IPS-NIHi7 (cell line): ENCODE data around the gene UNC13C.
"Not testable (repeated sequence)": the region's sequence is repeated elsewhere in the genome, so short reads cannot be mapped to it uniquely, and the experiment has no call there.

Source experiments
- DNase-seq: peaks from one replicate; pipeline ENCODE4 v3.0.0; 2012; ENCODE audit warnings: mixed read lengths; ENCODE audit errors: extremely low spot score

UNC13C gene

DNA sequence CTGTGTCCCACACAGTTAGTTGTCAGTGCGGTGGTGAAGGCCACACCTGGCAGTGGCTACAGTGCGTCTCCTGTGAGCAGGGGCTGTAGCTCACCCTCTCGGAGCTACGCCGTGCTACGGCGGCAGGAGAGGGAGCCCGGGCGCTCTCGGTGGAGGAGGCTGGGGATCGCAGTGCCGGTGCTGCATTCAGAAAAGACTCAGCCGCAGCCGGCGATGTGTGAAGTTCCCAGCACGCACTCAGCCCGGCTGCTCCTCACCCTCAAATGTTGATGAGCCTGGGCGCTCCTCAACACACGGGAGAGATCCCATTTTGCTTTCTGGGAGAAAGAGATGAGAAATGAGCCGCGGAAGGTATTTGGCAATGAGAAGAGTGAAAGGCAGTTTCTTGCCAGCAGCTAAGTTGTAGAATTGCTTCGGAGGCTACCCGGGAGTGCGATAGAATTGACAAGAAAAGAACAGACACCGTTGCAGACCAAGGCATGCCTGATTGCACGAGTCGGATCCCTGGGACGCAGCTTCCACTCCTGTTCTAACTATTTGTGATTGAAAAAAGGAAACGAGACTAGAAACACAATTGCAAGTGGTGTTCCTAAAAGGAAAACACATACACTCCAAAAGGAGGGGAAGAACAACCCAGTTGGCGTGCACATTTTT lies at the start of gene UNC13C:
Gene UNC13C (plus strand): TSS at position 189 of the 654 bp plus-strand sequence. CDS start 34,463 bp downstream, outside the sequence.
- DNase-seq: peak; percentile 65

- no peak for DNase-seq
Measured at GRCh38 chr15:53936137-53936536, 42.1 kb upstream of the UNC13C start.

DNA sequence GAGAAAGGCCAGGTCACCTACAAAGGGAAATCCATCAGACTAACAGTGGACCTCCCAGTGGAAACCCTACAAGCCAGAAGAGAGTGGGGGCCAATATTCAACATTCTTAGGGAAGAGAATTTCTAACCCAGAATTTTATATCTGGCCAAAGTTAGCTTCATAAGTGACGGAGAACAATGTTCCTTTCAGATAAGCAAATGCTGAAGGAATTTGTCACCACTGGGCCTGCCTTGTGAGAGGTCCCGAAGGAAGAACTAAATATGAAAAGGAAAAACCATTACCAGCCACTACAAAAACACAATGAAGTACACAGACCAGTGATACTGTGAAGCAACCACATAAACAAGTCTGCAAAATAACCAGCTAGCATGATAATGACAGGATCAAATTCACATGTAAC lies 40.6 kb upstream of the UNC13C start:
- DNase-seq: not testable (repeated sequence)

DNA sequence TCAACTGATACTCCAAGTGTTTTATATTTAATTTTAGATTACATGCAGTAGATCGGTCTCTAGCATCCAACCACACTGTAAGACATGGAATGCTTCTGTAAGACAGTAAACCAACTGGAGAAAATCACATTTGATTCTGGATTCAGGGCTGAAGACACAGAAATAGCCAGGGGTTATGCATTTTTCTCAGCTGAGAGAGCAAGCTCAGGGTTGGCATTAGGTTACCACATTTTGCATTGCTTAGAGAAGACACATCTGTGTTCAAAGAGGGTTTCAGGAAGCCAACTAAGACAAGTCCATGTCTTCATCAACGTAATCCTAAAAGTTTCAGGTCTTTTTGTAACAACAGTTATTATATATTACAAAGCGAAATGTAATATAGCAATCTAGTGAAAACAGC lies 27.7 kb upstream of the UNC13C start:
- DNase-seq: no peak

DNA sequence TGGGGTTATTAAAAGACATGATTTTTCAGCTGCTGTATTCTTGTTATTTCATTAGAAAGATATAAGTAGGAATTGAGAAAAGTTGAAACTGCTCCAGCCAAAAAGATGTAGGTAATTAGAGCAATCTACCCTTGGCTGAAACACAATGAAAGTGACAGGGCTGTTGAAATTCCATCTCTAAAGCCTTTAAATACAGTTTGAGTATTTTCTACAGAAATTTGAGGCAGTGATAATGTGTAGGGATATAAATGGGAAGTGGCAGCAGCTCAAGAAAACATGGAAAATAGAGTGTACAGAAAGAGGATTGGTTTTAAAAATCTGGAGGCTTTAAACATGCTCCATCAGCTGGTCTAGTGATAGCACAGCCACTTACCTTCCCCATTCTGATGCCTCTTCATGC lies 22.8 kb upstream of the UNC13C start:
- DNase-seq: no peak

DNA sequence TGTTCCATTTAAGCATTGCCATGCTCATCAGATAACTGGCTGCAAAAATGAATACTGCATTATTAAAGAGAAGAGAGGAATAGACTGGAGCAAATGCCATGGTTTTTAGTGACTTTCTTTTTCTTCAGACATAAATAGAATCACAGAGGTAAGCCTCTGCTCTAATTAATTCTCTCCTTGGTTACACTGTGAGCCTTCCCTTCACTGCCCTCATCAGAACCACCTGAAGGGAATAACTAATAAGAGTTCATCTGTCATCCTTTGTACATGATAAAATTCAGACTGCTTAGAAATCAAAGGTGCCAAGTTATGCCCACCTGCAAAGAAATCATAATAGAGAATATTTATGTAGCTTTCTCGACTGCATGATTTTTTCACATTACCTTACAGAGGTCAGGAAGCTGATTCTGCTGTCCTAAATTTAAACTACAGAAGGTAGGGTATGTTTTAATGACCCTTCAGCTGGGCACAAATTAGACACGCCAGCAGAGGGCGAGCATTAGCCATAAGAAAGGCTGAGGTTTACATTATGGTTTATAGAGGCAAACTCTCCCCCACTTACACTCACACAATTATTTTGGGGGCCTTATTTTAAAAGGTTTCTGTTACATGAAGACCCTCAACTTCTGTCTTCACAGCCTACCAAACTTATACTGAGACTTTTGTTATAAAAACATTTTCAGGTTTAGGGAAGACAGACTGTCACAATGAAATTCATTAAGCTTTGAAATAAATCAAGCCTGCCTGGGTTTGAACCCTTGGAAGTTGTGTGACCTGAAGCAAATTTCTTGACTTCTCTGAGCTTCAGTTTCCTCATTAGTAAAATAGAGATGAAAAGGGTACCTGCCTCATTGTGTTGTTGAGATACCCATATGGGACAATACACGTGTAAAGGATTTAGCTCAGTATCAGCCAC lies 15.3 kb upstream of the UNC13C start:
- peak; percentile 20 for DNase-seq

DNA sequence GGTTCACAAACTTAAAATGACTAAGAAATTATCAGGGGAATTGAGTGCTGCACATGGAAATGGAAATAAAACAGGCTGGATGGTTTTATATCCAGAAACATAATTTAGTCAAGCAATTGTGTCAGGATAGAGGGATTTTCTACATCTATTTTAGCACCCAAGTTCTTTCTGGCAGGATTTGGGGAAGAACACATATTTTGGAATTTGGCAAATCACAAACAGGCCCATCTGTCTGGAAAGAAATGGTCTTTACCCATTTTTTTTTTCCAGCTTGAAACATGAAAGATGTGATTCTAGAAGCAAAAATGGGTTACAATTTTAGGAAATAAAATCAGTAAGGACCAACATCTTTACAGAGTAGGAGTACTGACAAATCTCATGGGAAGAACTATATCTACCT lies 14.4 kb upstream of the UNC13C start:
- no peak for DNase-seq

DNA sequence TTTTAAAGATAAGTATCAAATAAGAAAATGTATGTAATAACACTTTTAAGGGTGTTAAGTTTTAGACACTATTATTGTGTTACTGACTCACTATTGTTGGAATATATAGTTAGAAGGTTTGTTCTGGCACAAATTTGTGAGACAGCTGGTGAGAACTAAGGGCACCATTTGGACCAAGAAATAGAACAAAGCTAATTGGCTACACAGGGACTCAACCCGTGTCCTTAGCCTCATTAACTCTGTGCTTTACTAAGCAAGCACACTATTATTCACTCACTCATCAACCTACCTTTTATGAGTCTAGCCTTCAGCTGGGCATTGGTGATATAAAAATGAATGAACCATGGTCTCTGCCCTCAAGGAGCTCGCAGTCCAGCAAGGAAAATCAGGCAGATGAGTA lies 4.1 kb upstream of the UNC13C start:
- no peak for DNase-seq

DNA sequence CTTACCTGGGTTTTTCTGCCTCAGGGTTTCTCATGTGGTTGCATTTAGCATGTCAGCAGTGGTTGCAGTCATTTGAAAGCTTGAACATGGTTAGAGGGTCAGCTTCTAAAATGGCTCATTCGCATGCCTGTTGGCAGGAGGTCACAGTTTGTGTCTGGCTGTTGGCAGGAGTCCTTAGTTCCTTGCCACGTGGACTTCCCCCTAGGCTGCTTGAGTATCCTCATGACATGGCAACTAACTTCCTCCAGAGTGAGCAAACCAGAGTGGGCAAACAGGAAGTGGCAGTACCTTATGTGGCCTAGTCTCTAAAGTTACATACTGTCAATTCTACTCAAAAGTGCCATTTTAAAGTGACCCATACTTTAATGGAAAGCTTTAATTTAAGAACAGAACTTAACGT lies 3.4 kb upstream of the UNC13C start:
- no peak for DNase-seq

GRCh38 chr15:53976844-53977392 lies 1.3 kb upstream of the UNC13C start:
- DNase-seq: peak; percentile 76

DNA sequence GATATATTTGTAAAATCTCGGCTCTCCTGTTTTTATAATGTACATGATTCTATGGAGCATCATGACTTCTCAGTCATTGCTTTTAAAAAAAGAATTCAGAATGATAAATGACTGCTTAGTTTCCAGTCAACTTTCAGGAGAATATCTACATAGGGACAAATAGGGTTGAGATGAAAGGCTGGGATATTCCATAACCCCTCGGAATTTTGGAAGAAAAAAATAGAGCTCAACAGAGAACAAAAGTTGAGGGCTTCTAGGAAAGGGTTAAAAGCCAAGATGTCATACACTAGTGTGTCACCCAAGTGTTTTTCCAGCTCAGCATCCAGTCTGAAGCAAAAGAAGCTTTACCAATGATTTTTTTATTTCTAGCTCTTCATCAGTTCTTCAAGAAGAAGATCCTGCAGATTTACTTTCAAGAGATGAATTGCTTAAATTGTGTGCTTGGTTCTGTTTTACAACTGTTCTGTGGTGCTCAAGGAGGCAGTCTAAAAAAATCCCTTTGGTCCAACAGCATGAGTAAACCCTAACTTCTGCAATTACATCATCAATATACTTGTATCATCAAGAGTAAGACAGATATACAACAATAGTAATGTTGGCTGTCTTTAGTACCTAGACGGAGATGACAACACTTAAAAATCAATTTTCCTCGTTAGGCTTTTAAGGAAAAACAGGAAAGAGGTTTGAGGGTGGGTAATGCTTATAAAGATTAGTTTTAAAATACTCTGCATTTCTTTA lies 979 bp downstream of the UNC13C start:
- DNase-seq: no peak

- no peak for DNase-seq
Measured at GRCh38 chr15:53980021-53980420, 1.8 kb downstream of the UNC13C start.

DNA sequence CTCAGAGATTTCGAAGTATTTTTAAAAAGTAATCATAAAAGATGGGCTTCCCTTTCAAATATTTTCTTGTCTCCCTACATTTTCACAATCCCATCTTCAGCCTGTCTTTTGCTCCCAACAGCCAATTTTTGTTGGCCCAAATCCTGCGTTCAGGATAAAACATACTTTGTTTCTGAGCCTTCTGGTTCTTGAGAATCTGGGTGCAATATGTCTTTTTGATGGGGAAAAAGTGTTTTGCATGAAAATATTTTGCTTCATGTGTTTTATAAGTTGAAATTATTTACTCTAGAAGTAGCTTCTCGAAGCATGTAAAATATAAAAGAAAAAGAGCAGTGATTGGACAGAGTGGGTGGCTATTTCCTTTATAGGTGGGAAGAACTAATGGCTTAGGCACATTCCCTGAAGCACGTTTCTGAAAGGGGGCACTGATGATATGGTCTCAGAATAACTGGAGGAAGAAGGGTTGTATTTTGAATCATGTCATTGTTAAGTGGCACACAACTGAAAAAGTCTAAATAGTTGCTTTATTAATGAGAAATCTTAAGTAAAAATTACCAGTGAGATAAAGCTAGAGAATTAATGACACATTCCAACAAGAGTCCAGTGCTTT lies 3.9 kb downstream of the UNC13C start:
- no peak for DNase-seq

GRCh38 chr15:53982876-53983275 lies 4.6 kb downstream of the UNC13C start:
- no peak for DNase-seq

DNA sequence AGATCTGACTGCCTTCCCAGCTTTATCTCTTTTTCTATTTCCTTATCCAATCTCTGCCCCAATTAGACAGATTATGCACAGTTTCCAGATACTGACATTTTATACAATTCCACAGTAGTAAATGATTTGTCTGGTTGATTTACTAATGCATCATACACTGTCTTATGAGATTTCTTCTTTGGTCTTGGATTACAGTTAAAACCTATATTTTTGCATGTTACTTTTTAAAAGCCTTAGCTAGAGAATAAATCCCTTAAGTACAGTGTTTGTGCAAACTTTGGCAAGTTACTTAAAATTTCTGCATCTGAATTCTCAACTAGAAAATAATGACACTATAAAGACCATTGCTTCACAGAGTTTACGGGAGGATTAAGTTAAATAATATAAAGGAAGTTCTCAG lies 6.0 kb downstream of the UNC13C start:
- no peak for DNase-seq

DNA sequence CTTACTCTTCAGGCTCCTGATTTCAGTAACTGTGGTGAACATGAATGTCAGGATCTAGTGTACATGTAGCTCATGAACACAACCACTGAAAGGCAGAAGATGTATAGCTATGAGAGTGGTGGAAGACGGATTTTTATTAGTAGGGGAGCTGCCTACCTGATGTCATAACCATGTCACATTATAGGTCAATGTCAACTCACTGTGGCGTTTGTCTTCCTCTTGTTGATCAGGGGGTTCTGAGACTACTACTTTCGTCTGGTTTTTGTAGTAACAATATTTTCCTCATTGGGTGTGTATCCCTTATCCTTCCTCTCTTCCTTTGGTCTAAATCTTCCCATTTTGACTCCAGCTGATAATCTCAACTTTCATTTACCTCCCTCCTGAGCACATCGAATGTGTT lies 7.3 kb downstream of the UNC13C start:
- DNase-seq: no peak

DNA sequence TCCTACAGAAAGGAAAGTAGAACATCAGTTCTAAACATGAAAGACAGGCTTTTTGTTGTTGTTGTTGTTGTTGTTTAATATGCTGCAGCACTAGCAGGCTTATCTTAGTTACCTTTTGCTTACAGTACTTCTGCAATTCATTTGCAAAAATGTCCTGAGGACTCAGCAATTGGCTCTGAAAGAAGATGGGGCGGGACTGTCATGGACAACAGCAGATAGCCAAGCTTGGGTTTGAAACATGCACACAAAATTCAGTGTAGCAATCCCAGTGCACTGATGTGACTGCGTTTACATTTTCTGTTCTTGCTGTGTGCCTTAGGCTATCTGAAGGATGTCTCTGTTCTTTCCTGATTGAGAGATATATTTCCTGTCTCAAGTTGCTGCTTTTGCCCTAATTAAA lies 9.2 kb downstream of the UNC13C start:
- DNase-seq: no peak

- no peak for DNase-seq
Measured at GRCh38 chr15:54007256-54007655, 29.0 kb downstream of the UNC13C start.

GRCh38 chr15:54011656-54012055 lies 33.4 kb downstream of the UNC13C start:
- DNase-seq: no peak

DNA sequence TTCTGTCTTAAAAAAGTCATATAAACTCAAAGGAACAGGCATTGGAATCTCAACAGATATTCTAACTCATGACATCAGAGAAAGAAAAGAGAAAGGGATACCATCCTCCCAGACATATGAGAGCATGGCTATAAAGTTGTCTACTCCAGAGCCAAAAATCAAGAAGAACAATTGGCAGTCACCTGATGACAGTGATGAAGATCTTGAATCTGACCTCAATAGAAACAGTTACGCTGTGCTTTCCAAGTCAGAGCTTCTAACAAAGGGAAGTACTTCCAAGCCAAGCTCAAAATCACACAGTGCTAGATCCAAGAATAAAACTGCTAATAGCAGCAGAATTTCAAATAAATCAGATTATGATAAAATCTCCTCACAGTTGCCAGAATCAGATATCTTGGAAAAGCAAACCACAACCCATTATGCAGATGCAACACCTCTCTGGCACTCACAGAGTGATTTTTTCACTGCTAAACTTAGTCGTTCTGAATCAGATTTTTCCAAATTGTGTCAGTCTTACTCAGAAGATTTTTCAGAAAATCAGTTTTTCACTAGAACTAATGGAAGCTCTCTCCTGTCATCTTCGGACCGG lies 35.9 kb downstream of the UNC13C start:
- no peak for DNase-seq

DNA sequence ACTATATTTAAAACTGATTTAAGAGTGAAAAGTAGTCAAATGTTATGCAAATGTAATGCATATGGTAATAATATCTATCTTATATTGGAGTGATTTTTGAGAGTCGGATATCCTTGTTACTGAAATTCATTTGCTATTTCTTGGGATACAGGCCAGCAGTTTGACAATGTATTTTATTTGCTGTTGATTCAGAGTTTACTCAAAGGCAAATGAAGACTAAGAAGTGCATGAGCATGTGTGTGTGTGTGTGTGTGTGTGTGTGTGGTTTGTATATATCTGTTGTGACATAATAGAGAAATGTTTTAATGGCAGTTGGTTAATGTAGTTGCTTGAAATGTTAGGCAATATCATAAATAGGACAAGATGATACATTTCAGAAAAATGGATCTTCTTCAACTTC lies 39.0 kb downstream of the UNC13C start:
- DNase-seq: no peak
